ENCODE data around the gene RSPH3. TPM values are rescaled to one million over a fixed set of nuclear protein-coding genes. Genes with fewer than 3 reads are reported as not detected.
"Not testable (repeated sequence)": the region's sequence is repeated elsewhere in the genome, so short reads cannot be mapped to it uniquely, and the experiment has no call there.

The RSPH3 gene
- total and polyA plus RNA-seq, 3 experiments from 2014 or later, result 3.3 to 4.4 (median 4.2) TPM

DNA sequence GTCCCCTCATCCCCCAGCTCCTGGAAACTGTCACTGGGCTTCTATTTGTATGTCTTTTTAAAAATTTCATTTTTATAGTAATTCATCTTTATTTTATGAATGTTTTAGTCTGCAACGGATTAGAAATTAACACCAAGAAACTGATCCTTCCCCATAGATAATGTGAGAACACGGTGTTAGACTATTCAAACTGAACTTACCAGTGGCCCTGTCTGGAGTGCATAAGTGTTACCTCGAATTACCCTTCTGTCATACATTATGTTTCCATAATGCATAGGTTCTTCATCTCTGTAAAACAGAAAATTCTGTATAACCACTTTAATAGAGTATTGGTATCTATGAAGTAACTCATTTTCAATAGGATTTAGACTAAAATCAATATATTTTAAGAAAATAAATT is 6.4 kb downstream of the RSPH3 start:
- Mint-ChIP-seq H3K27ac (peak overlapping the region in 2 of 8 donors; percentile 41 to 74), H3K27me3 (no peaks in the 10 kb centered on the region), H3K4me1 (peaks cover 14 to 44% (median 21%) of the 10 kb centered on the region in 3 donors), H3K36me3 (peaks cover 0 to 11% (median 3%) of the 10 kb centered on the region in 3 donors), H3K4me3 (peak overlapping the region in 3 of 7 donors; percentile 24 to 58 (median 42)), H3K9me3 (peaks cover 0 to 5% (median 3%) of the 10 kb centered on the region in 5 donors)
- no peaks in the 10 kb centered on the region for H3K9me3 ChIP-seq (ENCODE audit: low read length)
- POLR2A ChIA-PET, result interaction anchor here (0.6 kb wide), 1 partner anchor 50 kb away, joined by 9 read pairs; no protein-coding TSS in a partner anchor
- no peaks in the 10 kb centered on the region for H3K27me3 ChIP-seq (ENCODE audit: insufficient read depth, low read length, poor library complexity, severe bottlenecking)
- CTCF ChIA-PET, result interaction anchor here (1.3 kb wide), 1 partner anchor 204 kb away, joined by 4 read pairs; no protein-coding TSS in a partner anchor
- no peak overlapping the region for H3K4me3 ChIP-seq (ENCODE audit: low read length)
- DNase-seq, result no peak
- no peak overlapping the region for H3K27ac ChIP-seq (ENCODE audit: low read depth, low read length)
- H3K4me1 ChIP-seq (ENCODE audit: insufficient read depth, low read length), result peaks cover 11% of the 10 kb centered on the region
- H3K36me3 ChIP-seq (ENCODE audit: insufficient read depth, low read length), result no peaks in the 10 kb centered on the region

DNA sequence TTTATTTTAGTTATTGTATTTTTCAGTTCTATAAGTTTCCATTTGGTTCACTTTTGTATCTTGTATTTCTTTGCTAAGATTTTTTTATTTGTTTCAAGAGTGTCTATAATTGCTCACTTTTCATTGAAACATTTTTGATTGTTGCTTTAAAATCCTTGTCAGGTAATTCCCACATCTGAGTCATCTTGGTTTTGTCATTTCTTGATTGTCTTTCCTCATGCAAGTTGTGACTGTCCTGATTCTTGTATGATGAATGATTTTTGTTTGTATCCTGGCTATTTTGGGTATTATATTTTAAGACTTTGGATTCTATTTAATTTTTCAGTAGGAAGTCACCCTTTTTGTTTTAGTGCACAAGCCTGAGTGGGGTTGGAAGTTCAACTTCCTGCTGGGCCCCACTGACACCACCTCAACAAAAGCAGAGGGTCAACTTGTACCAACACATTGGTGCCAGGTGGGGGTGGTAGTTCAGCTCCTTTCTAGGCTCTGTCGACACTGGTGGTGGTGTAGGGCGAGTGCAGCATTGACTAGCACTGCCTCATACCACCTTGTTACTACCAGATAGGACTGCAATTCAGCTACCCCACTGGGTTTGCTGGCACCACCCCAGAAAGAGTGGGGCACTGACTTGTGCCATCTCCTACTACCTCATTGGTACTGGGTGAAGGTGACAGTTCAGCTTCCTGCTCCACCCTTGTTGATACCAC is 8.8 kb downstream of the RSPH3 start:
- ChIA-PET CTCF (interaction anchor here (1.2 to 1.7 kb wide), 5 partner anchors 8 to 143 kb away, joined by 5 to 7 read pairs (median 5); partner anchors contain the start of gene RSPH3), POLR2A (interaction anchor here (0.6 to 0.9 kb wide), 2 partner anchors 105 to 117 kb away, joined by 3 to 14 read pairs; no protein-coding TSS in a partner anchor)
- Histone ChIP-seq H3K4me1 (ENCODE audit: insufficient read depth, low read length) (peaks cover 11% of the 10 kb centered on the region), H3K4me3 (ENCODE audit: low read length) (no peak overlapping the region), H3K27me3 (ENCODE audit: insufficient read depth, low read length, poor library complexity, severe bottlenecking) (no peaks in the 10 kb centered on the region), H3K27ac (ENCODE audit: low read depth, low read length) (no peak overlapping the region), H3K36me3 (ENCODE audit: insufficient read depth, low read length) (no peaks in the 10 kb centered on the region), H3K9me3 (ENCODE audit: low read length) (no peaks in the 10 kb centered on the region)
- Mint-ChIP-seq H3K36me3 (peaks cover 1 to 21% (median 5%) of the 10 kb centered on the region in 3 donors), H3K27ac (peak overlapping the region in 3 of 8 donors; percentile 34 to 60 (median 45)), H3K4me3 (no peak overlapping the region), H3K27me3 (no peaks in the 10 kb centered on the region), H3K9me3 (peaks cover 0 to 16% (median 10%) of the 10 kb centered on the region in 5 donors), H3K4me1 (peaks cover 14 to 34% (median 20%) of the 10 kb centered on the region in 3 donors)
- no peak for DNase-seq

DNA sequence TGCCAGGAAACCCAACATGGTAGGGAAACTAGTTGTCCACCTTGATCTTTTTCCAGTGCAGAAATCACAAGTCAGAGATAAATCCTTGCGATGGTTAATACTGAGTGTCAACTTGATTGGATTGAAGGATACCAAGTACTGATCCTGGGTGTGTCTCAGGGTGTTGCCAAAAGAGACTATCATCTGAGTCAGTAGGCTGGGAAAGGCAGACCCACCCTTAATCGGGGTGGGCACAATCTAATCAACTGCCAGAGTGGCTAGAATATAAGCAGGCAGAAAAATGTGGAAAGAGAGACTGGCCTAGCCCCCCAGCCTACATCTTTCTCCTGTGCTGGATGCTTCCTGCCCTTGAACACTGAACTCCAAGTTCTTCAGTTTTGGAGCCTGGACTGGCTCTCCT is 10.3 kb downstream of the RSPH3 start:
- H3K27me3 Mint-ChIP-seq; H3K4me3 ChIP-seq (ENCODE audit: low read length); H3K27ac ChIP-seq (ENCODE audit: low read depth, low read length); DNase-seq; H3K4me3 Mint-ChIP-seq; H3K27me3 ChIP-seq (ENCODE audit: insufficient read depth, low read length, poor library complexity, severe bottlenecking); H3K36me3 ChIP-seq (ENCODE audit: insufficient read depth, low read length); H3K9me3 ChIP-seq (ENCODE audit: low read length); POLR2A ChIA-PET; H3K27ac Mint-ChIP-seq; H3K4me1 ChIP-seq (ENCODE audit: insufficient read depth, low read length): not testable (repeated sequence)
- Mint-ChIP-seq H3K4me1 (peaks cover 10 to 22% (median 14%) of the 10 kb centered on the region in 3 donors), H3K9me3 (peaks cover 0 to 16% (median 10%) of the 10 kb centered on the region in 5 donors), H3K36me3 (peaks cover 1 to 21% (median 5%) of the 10 kb centered on the region in 3 donors)
- CTCF ChIA-PET, result interaction anchor here (1.2 kb wide), 1 partner anchor 19 kb away, joined by 5 read pairs; no protein-coding TSS in a partner anchor

DNA sequence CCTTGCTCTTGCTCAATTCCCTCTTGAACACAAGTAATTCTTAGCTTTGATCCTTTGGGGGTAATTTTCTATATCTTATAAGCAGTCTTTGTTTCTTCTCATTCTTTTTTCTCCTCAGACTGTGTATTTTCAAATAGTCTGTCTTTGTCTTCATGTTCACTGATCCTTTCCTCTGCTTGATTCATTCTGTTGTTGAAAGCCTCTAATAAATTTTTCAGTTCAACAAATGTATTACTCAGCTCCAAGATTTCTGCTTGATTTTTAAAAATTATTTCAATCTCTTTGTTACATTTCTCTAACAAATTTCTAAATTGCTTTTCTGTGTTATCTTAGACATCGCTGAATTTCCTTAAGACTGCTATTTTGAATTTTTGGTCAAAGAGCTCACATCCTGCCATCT is 11.5 kb downstream of the RSPH3 start:
- ChIA-PET POLR2A (no interaction called here), CTCF (interaction anchor here (0.7 to 1.7 kb wide), 5 partner anchors 14 to 298 kb away, joined by 3 to 5 read pairs (median 4); no protein-coding TSS in a partner anchor)
- peaks cover 8 to 18% (median 14%) of the 10 kb centered on the region in 3 donors for H3K4me1 Mint-ChIP-seq
- Histone ChIP-seq H3K4me3 (ENCODE audit: low read length) (no peak overlapping the region), H3K9me3 (ENCODE audit: low read length) (no peaks in the 10 kb centered on the region), H3K27me3 (ENCODE audit: insufficient read depth, low read length, poor library complexity, severe bottlenecking) (no peaks in the 10 kb centered on the region), H3K36me3 (ENCODE audit: insufficient read depth, low read length) (no peaks in the 10 kb centered on the region), H3K27ac (ENCODE audit: low read depth, low read length) (no peak overlapping the region), H3K4me1 (ENCODE audit: insufficient read depth, low read length) (peaks cover 6% of the 10 kb centered on the region)
- no peak for DNase-seq
- H3K9me3 Mint-ChIP-seq, result peaks cover 0 to 16% (median 10%) of the 10 kb centered on the region in 5 donors
- peak overlapping the region in 1 of 8 donors; percentile 80 for H3K27ac Mint-ChIP-seq
- peaks cover 1 to 21% (median 7%) of the 10 kb centered on the region in 3 donors for H3K36me3 Mint-ChIP-seq
- no peaks in the 10 kb centered on the region for H3K27me3 Mint-ChIP-seq
- H3K4me3 Mint-ChIP-seq, result no peak overlapping the region

DNA sequence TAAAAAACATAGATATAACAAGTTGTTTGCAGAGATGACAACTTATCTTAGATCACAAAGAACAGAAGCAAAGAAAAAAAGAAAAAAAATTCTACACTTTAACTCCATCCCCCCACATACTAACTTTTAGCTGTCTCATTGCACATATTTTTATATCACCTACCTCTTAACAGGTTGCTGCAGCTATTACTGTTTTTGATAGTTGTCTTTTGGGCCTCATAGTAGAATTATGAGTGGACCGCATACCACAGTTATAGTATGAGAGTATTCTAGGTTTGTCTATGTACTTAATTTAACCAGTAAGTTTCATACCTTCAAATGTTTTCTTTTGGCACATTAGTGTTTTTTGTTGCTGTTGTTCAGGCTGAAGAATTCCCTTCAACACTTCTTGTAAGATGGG is 12.3 kb downstream of the RSPH3 start:
- H3K36me3 Mint-ChIP-seq, result peaks cover 1 to 21% (median 7%) of the 10 kb centered on the region in 3 donors

DNA sequence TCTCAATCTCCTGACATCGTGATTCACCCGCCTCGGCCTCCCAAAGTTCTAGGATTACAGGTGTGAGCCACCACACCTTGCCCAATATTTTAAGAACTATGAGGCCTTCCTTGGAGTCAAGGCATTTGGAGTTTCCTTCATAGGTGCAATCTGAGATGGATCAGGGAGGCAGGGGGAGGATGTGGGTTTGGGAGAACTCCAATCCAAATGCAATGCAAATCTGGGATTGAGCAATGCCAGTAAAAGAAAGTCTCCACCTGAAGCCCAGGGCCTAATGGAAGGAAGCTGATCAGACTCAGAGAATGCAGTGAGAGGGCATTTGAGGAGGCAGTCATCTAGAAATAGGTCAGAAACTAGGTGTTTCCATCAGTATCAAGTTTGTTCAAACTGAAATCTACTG is 21.2 kb downstream of the RSPH3 start:
- CTCF ChIA-PET, result interaction anchor here (1.1 kb wide), 1 partner anchor 275 kb away, joined by 3 read pairs; no protein-coding TSS in a partner anchor
- H3K36me3 Mint-ChIP-seq, result peaks cover 5 to 23% (median 6%) of the 10 kb centered on the region in 3 donors
- no peaks in the 10 kb centered on the region for H3K27me3 Mint-ChIP-seq
- H3K36me3 ChIP-seq (ENCODE audit: insufficient read depth, low read length), result no peaks in the 10 kb centered on the region
- no peaks in the 10 kb centered on the region for H3K9me3 Mint-ChIP-seq
- H3K4me3 ChIP-seq (ENCODE audit: low read length), result no peak overlapping the region
- H3K27ac Mint-ChIP-seq, result no peak overlapping the region
- POLR2A ChIA-PET, result no interaction called here
- H3K4me3 Mint-ChIP-seq, result no peak overlapping the region
- DNase-seq, result no peak
- no peak overlapping the region for H3K27ac ChIP-seq (ENCODE audit: low read depth, low read length)
- no peaks in the 10 kb centered on the region for H3K9me3 ChIP-seq (ENCODE audit: low read length)
- H3K4me1 Mint-ChIP-seq, result no peaks in the 10 kb centered on the region
- no peaks in the 10 kb centered on the region for H3K4me1 ChIP-seq (ENCODE audit: insufficient read depth, low read length)
- no peaks in the 10 kb centered on the region for H3K27me3 ChIP-seq (ENCODE audit: insufficient read depth, low read length, poor library complexity, severe bottlenecking)

More for the DNA sequence above, 12.3 kb downstream of the RSPH3 start:
- Mint-ChIP-seq H3K4me1 (peaks cover 6 to 14% (median 11%) of the 10 kb centered on the region in 3 donors), H3K9me3 (peaks cover 0 to 16% (median 10%) of the 10 kb centered on the region in 5 donors), H3K27me3 (no peaks in the 10 kb centered on the region), H3K4me3 (no peak overlapping the region), H3K27ac (no peak overlapping the region)
- POLR2A ChIA-PET, result no interaction called here
- CTCF ChIA-PET, result interaction anchor here (1.2 to 1.7 kb wide), 4 partner anchors 13 to 297 kb away, joined by 3 to 5 read pairs (median 4); no protein-coding TSS in a partner anchor
- no peak overlapping the region for H3K4me3 ChIP-seq (ENCODE audit: low read length)
- no peak for DNase-seq
- H3K4me1 ChIP-seq (ENCODE audit: insufficient read depth, low read length), result peaks cover 6% of the 10 kb centered on the region
- no peaks in the 10 kb centered on the region for H3K27me3 ChIP-seq (ENCODE audit: insufficient read depth, low read length, poor library complexity, severe bottlenecking)
- H3K27ac ChIP-seq (ENCODE audit: low read depth, low read length), result no peak overlapping the region
- no peaks in the 10 kb centered on the region for H3K9me3 ChIP-seq (ENCODE audit: low read length)
- H3K36me3 ChIP-seq (ENCODE audit: insufficient read depth, low read length), result no peaks in the 10 kb centered on the region

DNA sequence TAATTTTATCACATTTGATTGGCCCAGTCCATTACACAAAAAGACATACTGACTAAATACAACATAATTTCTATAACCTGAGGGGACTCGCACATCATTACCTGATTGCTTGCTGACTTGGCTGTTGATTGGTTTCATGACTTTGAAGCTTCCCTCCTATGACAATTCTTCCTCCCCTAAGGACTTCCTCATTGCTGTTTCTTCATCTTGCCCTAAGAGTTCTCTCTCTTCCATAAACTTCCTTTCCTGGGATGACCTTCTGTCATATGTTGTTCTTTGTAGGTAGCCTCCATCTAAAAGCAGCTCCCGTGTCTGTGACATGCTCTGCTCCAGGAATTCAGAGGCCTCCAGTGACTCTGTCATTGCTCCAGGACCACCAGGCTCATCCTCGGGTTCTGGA is 22.6 kb downstream of the RSPH3 start:
- H3K4me3 ChIP-seq (ENCODE audit: low read length), result no peak overlapping the region
- Mint-ChIP-seq H3K27me3 (no peaks in the 10 kb centered on the region), H3K27ac (no peak overlapping the region), H3K4me3 (no peak overlapping the region), H3K9me3 (no peaks in the 10 kb centered on the region), H3K4me1 (no peaks in the 10 kb centered on the region), H3K36me3 (peaks cover 5 to 22% (median 6%) of the 10 kb centered on the region in 3 donors)
- no peaks in the 10 kb centered on the region for H3K27me3 ChIP-seq (ENCODE audit: insufficient read depth, low read length, poor library complexity, severe bottlenecking)
- no peak for DNase-seq
- H3K4me1 ChIP-seq (ENCODE audit: insufficient read depth, low read length), result no peaks in the 10 kb centered on the region
- POLR2A ChIA-PET, result no interaction called here
- no peak overlapping the region for H3K27ac ChIP-seq (ENCODE audit: low read depth, low read length)
- no peaks in the 10 kb centered on the region for H3K36me3 ChIP-seq (ENCODE audit: insufficient read depth, low read length)
- H3K9me3 ChIP-seq (ENCODE audit: low read length), result no peaks in the 10 kb centered on the region
- CTCF ChIA-PET, result no interaction called here
